Dedifferentiated amniotic fluid mesenchymal stem cell (primary cell): Measurements from ENCODE around the gene PCCA.
"Not testable (repeated sequence)": the region's sequence is repeated elsewhere in the genome, so short reads cannot be mapped to it uniquely, and the experiment has no call there.

Source experiments
- DNase-seq: peaks from one replicate; pipeline ENCODE4 v3.0.0-alpha.2; 2016; ENCODE audit errors: extremely low spot score

PCCA gene

GRCh38 chr13:100245104-100245503, 156.2 kb downstream of the PCCA start:
- no peak for DNase-seq

GRCh38 chr13:100247937-100248336, 159.0 kb downstream of the PCCA start:
- no peak for DNase-seq

GRCh38 chr13:100254002-100254401, 165.1 kb downstream of the PCCA start:
- no peak for DNase-seq

GRCh38 chr13:100262404-100262803, 173.5 kb downstream of the PCCA start:
- DNase-seq, result no peak

- no peak for DNase-seq
These were observed 177.1 kb downstream of the PCCA start for GRCh38 chr13:100266026-100266425.

- peak; percentile 16 for DNase-seq
These were observed 180.9 kb downstream of the PCCA start for GRCh38 chr13:100269837-100270236.

- DNase-seq, result no peak
These were observed 184.2 kb downstream of the PCCA start for GRCh38 chr13:100273138-100273537.

- no peak for DNase-seq
These were observed 184.7 kb downstream of the PCCA start for GRCh38 chr13:100273552-100273951.

GRCh38 chr13:100274942-100275506, 186.1 kb downstream of the PCCA start:
- no peak for DNase-seq

- no peak for DNase-seq
These were observed 186.9 kb downstream of the PCCA start for GRCh38 chr13:100275746-100276145.

GRCh38 chr13:100280681-100281080, 191.8 kb downstream of the PCCA start:
- no peak for DNase-seq

- not testable (repeated sequence) for DNase-seq
These were observed 193.4 kb downstream of the PCCA start for GRCh38 chr13:100282306-100282705.

GRCh38 chr13:100290165-100290801, 201.4 kb downstream of the PCCA start:
- DNase-seq, result no peak

- no peak for DNase-seq
These were observed 202.7 kb downstream of the PCCA start for GRCh38 chr13:100291624-100292023.

- DNase-seq, result no peak
These were observed 208.5 kb downstream of the PCCA start for GRCh38 chr13:100297413-100297812.

GRCh38 chr13:100298116-100298681, 209.3 kb downstream of the PCCA start:
- DNase-seq, result no peak

- DNase-seq, result no peak
These were observed 209.8 kb downstream of the PCCA start for GRCh38 chr13:100298691-100299090.

- DNase-seq, result no peak
These were observed 211.3 kb downstream of the PCCA start for GRCh38 chr13:100300243-100300642.

GRCh38 chr13:100300708-100301107, 211.8 kb downstream of the PCCA start:
- no peak for DNase-seq

- no peak for DNase-seq
These were observed 212.5 kb downstream of the PCCA start for GRCh38 chr13:100301418-100301817.

- DNase-seq, result no peak
These were observed 213.5 kb downstream of the PCCA start for GRCh38 chr13:100302391-100302790.

GRCh38 chr13:100304229-100304628, 215.3 kb downstream of the PCCA start:
- no peak for DNase-seq

- no peak for DNase-seq
These were observed 216.5 kb downstream of the PCCA start for GRCh38 chr13:100305398-100305797.

- DNase-seq, result no peak
These were observed 217.1 kb downstream of the PCCA start for GRCh38 chr13:100306030-100306429.
